Fibroblast of peridontal ligament (primary cell): ENCODE measurements around the gene KCNK7.
"Not testable (repeated sequence)": the region's sequence is repeated elsewhere in the genome, so short reads cannot be mapped to it uniquely, and the experiment has no call there.

ENCODE experiments used
- DNase-seq: peaks from one replicate; pipeline ENCODE4 v3.0.0-alpha.2; 2010; ENCODE audit errors: extremely low read depth

Gene KCNK7, protein sequence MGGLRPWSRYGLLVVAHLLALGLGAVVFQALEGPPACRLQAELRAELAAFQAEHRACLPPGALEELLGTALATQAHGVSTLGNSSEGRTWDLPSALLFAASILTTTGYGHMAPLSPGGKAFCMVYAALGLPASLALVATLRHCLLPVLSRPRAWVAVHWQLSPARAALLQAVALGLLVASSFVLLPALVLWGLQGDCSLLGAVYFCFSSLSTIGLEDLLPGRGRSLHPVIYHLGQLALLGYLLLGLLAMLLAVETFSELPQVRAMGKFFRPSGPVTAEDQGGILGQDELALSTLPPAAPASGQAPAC

DNA sequence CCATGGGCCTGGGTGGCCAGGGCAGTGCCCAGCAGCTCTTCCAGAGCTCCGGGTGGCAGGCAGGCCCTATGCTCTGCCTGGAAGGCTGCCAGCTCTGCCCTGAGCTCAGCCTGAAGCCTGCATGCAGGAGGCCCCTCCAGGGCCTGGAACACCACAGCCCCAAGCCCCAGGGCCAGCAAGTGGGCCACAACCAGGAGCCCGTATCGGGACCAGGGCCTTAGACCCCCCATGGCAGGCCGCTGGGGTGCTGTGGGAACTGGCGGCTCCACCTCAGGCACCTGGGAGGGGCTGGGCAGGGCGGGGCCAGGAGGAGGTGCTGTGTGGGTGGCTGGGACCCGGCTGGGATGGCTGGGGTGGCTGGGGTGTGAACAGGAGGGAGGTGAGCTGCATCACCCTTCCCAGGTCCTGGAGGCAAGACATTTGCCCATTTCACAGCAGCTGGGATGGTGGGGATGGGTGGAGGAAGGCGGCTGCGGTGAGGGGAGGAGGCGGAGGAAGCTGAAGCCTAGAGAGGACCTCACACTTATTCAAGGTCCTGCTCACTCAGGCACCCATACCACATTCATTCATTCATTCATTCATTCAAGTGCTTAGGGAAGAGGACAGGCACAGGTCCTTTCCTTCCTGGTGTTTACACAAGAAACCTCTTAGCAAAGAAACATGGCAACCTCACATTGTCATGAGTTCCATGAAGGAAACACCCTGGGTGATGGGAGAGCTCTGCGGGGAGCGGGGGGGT lies at the start of gene KCNK7:
Gene KCNK7, minus strand, starts transcription at position 258 of the 739 bp plus-strand sequence. Its CDS starts 28 bp downstream, at position 230.
- DNase-seq = no peak

DNA sequence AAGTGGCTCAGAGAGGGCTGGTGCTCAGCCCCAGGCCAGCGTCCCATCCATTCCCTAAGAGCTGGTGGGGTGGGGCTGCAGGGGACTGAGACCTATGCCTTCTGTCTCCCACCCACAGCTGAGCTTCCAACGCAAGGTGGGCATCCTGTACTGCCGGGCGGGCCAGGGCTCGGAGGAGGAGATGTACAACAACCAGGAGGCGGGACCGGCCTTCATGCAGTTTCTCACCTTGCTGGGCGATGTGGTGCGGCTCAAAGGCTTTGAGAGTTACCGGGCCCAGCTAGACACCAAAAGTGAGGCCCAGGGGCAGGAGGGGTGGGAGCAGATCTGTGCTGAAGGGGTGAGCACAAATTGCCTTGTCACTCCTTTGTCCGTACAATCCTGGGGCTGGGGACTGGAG lies 49.2 kb upstream of the KCNK7 start:
- DNase-seq = no peak

DNA sequence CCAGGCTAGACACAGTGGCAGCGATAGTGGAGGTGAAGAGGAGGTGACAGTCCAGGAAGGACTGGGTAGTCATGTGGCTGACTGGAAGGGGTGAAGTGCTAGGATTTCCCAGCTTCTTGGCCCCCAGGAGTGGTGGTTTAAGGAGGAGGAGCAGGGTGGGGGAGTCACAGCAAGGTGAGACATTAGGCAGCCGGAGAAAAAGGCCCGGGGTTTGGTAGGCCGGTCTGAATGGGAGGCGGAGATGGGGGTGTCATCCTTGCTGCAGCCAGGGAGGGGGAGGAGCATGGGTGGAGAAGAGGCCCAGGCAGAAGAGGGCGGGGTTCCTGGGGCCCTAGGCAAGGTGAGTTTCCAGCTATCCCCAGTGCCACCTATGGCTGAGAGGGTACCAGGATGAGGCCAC lies 48.4 kb upstream of the KCNK7 start:
- DNase-seq = no peak

DNA sequence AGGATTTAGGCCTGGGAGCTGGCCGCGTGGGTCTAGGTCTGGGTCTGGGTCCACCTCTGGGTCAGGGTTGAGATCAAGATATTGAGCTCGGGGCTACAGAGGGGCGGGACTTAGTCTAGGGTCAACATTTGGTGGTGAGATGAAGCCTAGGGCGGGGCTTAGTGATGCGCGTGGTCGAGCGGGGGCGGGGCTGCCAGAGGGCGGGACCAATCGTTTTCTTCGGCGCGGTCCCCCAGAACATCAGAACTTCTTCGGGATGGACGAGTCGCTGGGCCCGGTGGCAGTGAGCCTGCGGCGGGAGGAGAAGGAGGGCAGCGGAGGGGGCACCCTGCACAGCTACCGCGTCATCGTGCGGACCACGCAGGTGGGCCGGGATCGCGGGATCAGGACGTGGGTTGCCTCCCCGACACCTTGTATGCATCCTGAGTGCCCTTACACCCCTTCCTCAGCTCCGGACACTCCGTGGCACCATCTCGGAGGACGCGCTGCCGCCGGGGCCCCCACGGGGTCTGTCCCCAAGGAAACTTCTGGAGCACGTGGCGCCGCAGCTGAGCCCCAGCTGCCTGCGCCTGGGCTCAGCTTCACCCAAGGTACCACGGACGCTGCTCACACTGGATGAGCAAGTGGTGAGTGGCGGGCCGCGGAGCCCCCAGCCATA lies 46.5 kb upstream of the KCNK7 start:
- DNase-seq = no peak

DNA sequence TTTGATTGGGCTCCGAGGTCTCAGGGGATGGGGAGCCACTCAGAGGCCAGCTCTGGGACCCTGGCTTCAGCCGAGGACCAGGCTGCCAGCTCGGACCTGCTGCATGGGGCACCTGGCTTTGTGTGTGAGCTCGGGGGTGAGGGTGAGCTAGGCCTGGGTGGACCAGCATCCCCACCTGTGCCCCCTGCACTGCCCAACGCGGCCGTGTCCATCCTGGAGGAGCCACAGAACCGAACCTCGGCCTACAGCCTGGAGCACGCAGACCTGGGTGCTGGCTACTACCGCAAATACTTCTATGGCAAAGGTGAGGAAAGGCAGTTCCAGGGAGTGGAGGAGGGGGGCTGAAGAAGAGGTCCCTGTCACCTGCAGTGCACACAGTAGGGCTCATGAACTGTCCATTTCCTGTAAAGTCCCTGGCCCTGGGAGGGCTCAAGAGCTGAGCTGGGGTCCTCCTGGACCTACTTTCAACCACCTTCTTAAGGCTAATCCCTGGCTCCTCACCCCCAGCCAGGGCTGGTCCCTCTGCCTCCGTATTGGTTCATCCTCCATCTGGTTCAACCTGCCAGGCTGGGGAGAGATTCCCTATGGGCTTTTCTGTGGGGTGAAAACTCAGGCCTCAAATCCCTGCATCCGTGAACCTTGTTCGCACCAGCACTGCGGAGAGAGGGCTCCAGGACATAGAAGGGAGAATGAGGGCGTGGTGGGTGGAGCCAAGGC lies 45.9 kb upstream of the KCNK7 start:
- no peak for DNase-seq

DNA sequence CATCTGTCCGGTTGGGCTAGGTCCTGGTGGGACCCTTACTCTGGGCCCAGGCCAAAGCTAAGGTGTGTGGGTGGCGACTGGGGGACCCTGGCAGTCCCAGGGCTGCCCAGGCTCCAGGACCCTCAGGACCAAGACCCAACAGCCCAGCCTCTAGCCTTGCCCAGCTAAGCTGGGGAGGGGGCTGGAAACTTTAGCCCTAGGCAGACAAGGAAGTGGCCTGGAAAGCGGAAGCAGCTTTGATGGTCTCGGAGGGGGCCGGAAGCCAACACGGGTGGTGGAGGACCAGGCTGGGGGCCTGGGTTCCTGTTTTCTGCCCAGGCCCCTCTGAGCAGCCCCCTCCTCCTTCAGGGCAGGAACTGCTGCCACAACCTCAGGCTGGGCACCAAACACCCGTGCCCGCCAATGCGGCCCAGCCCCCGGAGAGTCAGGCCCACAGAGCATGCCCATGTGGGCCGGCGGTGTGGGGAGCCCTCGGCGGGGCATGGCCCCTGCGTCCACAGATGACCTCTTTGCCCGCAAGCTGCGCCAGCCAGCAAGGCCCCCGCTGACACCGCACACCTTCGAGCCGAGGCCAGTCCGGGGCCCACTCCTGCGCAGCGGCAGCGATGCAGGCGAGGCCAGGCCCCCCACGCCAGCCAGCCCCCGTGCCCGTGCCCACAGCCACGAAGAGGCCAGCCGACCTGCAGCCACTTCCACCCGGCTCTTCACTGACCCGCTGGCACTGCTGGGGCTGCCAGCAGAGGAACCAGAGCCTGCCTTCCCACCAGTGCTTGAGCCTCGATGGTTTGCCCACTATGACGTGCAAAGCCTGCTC lies 45.1 kb upstream of the KCNK7 start:
- no peak for DNase-seq

DNA sequence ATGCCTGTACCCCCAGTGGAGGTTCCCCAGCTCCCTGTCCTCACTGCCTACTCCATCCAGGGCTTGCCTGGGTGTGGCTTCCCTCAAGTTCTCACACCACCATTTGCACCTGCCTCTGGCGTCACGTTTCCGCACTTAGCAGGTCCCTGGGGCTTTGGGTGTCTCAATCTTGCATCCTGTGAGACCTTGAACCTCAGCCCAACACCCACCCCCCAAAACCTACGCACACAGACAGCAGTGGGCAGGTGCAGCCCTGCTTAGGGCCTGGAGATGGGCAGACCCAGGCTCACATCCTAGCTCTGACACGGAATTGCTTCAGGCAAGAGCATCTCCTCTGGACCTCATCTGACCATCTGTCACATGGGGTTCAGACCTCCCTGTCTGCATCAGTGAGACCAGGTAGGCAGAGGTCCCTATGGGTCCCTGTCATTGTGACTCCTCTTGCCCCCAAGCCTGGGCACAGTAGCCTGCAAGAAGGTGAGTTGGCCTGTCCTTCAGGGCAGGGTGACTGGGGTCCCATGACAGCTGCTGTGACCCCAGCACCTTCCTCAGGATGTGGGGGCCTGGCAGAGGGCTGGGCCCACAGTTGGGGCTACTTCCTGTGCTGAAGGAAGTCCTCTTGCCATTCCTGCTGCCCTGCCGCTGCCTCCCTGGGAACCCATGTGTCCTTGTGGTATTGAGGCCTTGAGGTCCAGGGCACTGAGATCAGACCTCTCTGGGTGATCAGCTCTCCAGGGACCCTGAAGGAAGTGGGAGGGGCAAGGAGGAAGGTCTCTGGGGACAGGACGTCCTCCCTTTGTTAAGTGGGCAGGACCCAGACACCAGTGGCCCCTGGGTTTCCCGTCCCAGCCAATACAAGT lies 44.3 kb upstream of the KCNK7 start:
- DNase-seq = no peak

DNA sequence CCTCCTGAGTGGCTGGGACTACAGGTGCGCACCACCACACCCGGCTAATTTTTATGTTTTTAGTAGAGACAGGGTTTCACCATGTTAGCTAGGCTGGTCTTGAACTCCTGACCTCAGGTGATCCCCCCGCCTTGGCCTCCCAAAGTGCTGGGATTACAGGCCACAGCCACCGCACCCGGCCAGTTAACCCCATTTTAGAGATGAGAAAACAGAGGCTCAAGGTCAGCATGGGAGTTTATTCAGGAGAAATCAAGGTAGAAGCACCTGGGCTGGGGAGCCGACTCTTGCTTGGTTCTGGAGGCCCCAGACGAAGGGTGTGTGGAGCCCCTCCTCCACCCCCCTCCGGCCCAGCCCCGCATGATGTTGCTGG lies 43.6 kb upstream of the KCNK7 start:
- not testable (repeated sequence) for DNase-seq

DNA sequence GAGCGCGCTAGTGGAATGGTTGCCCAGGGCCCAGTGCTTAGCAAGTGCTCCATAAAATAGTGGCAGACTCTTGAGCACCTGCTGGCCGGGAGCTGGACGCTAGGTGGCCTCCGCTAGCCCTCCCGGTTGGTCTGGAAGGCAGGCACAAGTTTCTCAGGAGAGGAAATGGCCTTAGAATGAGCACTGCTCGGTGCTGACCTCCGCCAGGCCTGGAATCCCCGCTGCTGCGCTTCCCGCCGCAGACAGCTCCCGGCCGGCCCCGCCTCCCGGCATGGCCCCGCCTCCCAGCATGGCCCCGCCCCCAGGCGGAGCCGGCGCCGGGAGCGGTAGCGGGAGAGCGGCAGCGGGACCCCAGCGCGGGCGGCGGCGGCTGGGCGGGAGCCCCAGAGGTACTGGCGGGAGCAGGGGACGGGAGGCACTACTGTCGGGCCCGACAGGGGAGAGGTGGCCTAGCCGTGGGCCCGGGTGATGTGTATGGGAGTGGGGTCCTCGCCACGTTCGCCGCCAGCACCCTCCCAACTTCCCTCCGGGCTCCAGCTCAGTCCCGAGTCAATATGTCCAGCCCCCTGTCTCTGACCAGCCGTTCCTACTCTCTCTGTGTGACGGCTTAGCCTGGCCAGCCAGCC lies 42.3 kb upstream of the KCNK7 start, which contains the start of gene SIPA1:
Gene SIPA1, plus strand, starts transcription at position 308 of the 626 bp plus-strand sequence. CDS start 2,821 bp downstream, outside the sequence.
- DNase-seq = peak; percentile 72

DNA sequence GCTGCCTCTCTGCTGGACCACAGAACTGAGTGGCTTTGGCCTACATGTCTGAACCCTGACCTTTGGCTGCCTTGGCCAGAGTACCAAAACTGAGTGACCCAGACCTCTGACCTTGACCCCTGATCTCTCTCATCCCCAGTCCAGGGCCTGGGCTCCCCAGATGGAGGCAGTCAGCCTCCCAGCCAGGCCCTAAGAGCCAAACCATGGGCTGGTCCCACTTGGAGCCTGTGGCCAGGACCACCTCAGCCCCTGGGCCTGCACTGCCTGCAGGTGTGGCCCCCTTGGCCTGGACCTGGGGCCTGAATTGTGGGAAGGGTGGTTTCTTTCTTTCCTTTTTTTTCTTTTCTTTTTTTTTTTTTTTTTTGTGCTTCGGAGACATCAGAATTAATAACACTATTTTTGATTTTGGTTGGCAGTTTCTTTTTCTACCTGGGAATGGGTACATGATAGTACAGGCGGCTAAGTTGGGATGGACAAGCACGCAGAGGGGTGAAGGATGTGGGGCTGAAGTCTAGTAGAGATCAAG lies 41.5 kb upstream of the KCNK7 start:
- DNase-seq = no peak

DNA sequence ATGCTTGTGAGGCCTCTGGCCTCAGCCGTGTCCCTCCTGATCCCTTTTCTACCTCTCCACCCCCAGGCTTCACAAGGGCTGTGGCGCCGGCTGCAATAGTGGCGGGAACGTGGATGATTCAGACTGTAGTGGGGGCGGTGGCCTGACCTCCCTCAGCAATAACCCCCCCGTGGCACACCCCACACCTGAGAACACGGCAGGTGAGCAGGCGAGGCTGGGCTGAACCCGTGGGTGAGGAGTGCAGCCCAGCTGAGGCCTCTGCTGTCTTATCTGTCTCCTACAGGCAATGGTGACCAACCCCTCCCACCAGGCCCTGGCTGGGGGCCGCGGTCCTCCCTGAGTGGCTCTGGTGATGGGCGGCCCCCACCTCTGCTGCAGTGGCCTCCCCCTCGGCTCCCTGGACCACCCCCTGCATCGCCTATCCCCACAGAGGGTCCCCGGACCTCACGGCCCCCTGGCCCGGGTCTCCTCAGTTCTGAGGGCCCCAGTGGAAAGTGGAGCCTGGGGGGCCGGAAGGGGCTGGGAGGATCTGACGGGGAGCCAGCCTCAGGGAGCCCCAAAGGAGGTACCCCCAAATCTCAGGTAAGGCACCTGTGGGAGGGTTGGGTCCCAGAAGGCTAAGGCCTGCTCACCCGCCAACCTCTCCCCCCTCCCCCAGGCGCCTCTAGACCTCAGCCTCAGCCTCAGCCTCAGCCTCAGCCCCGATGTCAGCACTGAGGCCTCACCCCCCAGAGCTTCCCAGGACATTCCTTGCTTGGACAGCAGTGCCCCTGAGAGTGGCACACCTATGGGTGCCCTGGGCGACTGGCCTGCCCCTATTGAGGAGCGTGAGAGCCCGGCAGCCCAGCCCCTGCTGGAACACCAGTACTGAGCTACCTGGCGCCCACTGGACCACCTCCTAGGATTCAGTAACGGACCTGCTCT lies 40.8 kb upstream of the KCNK7 start:
- DNase-seq = no peak

DNA sequence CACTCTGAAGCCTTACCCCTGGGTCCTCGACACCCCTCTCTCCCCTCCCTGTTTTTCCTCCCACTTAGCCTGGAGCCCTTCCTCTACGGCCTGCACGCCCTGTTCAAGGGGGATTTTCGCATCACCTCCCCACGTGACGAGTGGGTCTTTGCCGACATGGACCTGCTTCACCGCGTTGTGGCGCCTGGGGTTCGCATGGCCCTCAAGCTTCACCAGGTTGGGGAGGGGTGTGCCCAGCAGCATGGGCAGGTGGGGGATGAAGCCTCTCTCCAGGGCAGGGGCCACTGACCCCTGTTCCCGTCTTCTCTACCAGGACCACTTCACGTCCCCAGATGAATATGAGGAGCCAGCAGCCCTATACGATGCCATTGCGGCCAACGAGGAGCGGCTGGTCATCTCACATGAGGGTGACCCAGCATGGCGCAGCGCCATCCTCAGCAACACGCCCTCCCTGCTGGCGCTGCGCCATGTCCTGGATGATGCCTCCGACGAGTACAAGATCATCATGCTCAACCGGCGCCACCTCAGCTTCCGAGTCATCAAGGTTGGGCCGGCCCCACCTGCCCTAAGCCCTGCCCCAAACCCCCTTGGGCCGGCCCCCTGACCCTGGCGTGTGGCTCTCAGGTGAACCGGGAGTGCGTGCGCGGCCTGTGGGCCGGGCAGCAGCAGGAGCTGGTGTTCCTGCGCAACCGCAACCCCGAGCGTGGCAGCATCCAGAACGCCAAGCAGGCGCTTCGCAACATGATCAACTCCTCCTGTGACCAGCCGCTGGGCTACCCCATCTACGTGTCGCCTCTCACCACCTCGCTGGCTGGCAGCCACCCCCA lies 39.5 kb upstream of the KCNK7 start:
- DNase-seq = no peak

DNA sequence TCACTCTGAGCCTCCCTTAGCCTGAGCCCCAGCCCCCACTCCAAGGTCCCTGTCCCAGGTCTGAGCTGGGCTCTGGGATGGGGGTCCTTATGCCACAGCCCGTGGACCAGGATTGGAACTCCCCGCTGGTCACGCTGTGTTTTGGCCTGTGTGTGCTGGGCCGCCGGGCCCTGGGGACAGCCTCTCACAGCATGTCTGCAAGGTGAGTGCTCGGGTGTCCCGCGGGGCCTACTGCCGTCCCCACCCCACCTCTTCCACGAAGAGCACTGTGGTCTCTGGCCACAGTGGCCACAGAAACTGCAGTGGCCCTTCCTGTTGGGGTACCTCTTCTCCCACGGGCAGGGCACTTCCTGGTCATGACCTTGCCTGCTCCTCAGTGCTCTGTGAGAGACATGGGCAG lies 38.8 kb upstream of the KCNK7 start:
- DNase-seq = no peak

DNA sequence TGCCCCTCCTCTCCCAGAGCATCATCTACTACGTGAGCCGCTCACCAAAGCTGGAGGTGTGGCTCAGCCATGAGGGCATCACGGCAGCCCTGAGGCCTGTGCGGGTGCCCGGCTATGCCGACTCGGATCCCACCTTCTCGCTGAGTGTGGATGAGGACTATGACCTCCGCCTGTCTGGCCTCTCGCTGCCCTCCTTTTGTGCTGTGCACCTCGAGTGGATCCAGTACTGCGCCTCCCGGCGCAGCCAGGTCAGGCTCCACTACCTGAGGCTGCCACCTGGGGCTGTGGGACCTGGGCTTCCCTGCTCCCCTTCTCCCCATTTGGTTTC lies 38.5 kb upstream of the KCNK7 start:
- no peak for DNase-seq

DNA sequence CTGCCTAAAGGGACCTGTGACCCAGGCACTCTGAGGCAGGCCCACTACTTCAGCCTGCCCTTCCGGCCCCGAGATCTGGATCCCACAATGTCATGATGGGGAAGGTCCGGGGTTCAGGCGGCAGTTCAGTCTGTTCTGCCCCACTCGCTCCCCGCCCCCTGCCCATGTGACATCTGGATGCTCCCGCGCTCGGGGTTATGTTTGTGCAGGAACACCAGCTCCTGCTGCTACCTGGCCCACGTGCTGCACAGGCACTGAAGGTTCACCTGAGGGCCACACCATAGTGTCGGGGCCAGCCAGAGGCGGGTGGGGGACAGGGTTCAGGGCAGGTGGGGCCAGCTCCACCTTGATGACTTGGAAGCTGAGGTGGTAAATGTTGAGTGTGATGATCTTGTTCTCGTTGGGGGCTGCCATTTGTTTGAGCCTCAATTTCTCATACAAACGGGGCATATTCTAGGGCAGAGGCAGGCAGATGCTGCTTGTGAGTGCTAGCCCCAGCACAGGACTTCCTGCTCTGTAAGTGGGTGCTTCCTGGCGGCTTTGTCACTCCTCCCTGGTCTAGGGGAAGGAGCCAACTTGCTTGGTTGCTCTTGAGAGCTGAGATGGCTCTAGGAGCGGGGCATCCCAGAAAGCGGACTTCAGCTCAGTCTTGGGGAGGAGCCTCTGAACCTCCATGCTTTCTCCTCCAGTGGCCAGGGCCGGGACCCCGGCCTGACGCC lies 37.9 kb upstream of the KCNK7 start:
- no peak for DNase-seq

DNA sequence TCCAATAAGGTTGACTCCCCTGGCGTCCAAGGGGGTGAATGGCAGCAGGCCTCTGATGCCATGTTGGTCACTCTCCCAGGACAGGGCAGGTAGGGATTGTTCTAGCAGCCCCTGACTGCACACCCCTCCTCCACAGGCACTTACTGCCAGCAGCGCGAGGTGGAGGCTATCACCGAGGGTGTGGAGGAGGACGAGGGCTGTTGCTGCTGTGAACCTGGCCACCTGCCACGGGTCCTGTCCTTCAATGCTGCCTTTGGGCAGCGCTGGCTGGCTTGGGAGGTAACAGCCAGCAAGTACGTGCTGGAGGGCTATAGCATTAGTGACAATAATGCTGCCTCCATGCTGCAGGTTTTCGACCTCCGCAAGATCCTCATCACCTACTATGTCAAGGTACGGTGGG lies 34.6 kb upstream of the KCNK7 start:
- DNase-seq = no peak

DNA sequence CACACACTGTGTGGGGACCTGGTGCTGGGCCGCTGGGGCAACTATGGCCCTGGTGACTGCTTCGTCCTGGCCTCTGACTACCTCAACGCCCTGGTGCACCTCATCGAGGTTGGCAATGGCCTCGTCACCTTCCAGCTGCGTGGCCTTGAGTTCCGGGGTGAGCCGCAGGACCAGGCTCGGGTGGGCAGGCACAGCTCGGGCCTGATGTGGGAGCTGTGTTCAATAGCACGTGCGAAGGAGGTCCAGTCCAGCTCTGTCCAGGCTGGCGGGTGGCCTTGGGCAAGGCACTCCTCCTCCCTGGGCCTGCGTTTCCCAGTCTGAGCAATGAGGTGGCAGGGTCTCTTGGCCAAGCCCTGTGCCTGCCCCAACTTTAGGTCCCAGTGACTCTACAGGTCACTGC lies 34.0 kb upstream of the KCNK7 start:
- DNase-seq = no peak
